KOPT-K1 (cell line): Measurements from ENCODE around the gene CERS6.
"Not testable (repeated sequence)": the region's sequence is repeated elsewhere in the genome, so short reads cannot be mapped to it uniquely, and the experiment has no call there.

Source experiments
- H3K27ac ChIP-seq: fragments of 200-600 bp; sonication (generic); 2 replicates; pipeline ENCODE4 v1.5.1; 2016; ENCODE audit warnings: antibody characterized with exemption, mild to moderate bottlenecking, low read depth, low read length; ENCODE audit not compliant: poor library complexity, severe bottlenecking
- H3K36me3 ChIP-seq: fragments of 200-600 bp; sonication (generic); 2 replicates; pipeline ENCODE4 v1.5.1; 2017; ENCODE audit warnings: antibody characterized with exemption, mild to moderate bottlenecking, low read length, moderate library complexity; ENCODE audit not compliant: insufficient read depth
- H3K9me3 ChIP-seq: fragments of 200-600 bp; sonication (generic); 2 replicates; pipeline ENCODE4 v1.5.1; 2017; ENCODE audit warnings: antibody characterized with exemption, low read length, mild to moderate bottlenecking; ENCODE audit not compliant: insufficient read depth, poor library complexity, severe bottlenecking

The CERS6 gene

DNA sequence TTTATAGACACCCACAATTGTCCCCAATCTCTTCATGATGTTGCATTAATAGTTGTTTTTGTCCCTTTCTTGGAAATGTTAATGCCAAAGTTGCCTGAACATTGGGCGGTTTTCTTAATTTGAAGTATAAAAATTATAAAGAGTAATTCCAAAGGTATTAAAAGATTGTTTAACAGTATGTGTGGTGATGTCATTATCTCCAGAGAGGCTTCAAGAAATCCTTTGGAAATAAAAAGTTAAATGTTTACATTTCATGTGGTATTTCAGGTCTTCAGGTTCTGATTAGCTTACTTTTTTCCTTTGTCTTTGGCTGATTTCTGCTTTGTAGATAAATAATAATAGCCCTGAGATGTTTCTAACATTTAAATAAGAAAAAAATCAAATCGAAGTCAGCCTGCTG lies 317.1 kb downstream of the CERS6 start:
- peaks cover 25% of the 10 kb centered on the region for H3K36me3 ChIP-seq
- H3K9me3 ChIP-seq, result no peaks in the 10 kb centered on the region
- no peak overlapping the region for H3K27ac ChIP-seq

DNA sequence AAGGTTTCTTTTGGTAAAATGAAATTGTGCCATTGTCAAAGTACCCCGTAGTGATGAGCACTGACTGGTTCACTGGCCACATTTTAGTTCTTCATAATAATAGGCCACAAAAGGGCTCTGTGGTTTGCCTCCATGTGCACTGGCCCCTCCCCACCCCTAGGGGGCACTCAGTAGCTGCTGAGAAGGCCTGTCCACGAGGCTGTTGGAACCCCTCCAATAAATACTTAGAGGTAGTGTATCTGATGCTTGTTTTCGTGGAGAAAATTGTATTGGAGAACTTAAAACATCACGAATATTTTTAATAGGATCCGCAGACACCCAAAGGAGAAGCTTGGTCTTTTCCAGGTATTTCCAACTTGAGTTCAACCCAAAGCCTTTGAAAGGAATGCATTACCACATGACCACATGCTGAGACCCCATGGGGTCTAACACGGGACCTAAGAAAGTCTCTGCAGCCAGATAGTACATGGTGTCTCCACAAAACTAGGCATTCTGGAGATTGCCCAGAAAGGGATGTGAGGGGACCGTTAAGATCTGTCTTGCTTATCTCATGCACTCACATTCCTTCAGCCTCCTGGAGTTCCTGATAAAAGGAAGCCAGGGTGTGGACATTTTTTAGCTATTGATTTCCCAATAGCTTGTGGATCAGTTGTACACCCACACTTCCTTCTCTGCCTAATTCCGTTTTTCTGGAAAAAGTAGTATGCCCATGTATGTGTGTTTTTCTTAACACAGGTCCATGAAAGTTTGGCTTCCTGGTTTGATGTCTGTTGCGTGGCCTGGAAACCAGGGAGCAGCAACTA lies 317.8 kb downstream of the CERS6 start:
- H3K9me3 ChIP-seq, result no peaks in the 10 kb centered on the region
- no peak overlapping the region for H3K27ac ChIP-seq
- H3K36me3 ChIP-seq, result peaks cover 19% of the 10 kb centered on the region

DNA sequence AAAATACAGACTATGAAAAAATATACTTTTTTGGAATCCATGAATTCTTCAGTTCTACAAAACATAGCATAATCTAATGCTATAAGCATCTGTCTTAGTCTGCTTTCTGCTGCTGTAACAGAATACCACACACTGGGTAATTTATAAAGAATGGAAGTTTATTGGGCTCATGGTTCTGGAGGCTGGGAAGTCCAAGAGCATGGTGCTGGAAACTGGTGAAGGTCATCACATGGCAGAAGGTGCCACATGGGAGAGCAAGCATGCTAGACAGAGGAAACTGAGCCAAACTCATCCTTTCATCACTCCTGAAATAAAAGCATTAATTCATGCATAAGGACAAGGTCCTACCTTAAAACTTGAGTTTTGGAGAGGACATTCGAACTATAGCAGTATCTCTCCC lies 319.8 kb downstream of the CERS6 start:
- Histone ChIP-seq H3K36me3 (peaks cover 5% of the 10 kb centered on the region; the same call in 1 of the 2 replicates), H3K27ac (no peak overlapping the region), H3K9me3 (no peaks in the 10 kb centered on the region)

DNA sequence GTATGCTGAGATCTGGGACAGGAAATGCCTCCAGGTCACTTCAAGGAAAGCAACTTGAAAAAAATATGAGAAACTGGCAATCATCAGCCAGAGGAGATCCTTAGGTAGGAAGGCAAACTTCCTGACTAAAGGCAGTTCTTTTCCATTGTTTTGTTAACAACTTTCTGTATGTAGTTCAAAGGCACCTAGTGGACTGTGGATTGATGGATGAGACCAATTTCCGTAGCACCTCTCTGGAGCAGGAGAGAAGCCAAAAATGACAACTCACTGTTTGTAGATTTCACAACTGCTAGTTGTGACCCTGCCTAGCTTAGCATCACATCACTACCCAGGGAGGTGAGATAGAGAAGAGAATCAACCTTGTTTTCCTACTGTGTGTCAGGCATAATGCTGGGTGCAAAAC lies 324.6 kb downstream of the CERS6 start:
- H3K9me3 ChIP-seq, result no peaks in the 10 kb centered on the region
- H3K27ac ChIP-seq, result no peak overlapping the region

DNA sequence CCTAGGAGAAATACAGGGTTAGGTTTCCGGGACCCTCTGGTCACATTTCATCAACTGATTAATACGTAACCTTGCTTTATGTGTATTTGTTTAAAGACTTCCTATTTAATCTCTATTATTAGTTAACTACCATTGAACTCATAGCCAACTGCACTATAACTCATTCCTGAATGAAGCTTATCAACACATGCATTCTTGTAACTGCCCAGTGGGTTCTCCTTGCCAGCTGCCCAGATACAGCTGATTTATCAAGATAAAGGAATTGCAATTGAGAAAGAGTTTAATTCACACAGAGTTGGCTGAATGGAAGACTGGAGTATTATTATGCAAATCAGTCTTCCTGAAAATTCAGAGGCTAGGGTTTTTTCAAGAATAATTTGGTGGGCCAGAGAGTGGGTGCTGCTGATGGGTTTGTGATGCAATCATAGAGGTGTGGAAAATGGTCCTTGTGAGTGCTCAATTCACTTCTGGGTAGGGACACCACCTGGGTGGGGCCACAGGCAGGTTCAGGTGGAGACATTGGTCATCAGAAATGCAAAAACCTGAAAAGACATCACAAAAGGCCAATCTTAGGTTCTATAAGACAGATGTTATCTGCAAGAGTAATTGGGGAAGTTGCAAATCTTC lies 325.2 kb downstream of the CERS6 start:
- H3K36me3 ChIP-seq, result no peaks in the 10 kb centered on the region
- no peaks in the 10 kb centered on the region for H3K9me3 ChIP-seq
- no peak overlapping the region for H3K27ac ChIP-seq

More for the DNA sequence above, 324.6 kb downstream of the CERS6 start:
- no peaks in the 10 kb centered on the region for H3K36me3 ChIP-seq

DNA sequence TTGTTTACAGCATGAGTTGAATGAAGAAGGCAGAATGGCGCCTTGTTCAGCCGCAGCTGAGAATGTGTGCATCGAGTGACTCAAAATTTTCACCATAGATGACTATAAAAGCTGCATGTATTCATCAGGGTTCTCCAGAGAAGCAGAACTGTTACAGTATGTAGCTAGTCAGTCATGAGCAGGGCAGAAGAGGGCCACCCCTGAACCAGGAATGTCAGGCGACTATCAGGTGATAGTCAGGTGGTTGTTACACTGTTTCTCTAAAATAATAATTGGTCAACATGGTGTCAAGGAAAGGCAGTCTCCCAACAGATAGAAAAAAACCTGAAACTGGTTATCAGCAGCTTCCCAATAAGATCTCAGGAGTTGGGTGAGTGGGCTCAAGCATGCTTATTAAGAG lies 326.2 kb downstream of the CERS6 start:
- H3K36me3 ChIP-seq, result no peaks in the 10 kb centered on the region
- H3K27ac ChIP-seq, result no peak overlapping the region
- no peaks in the 10 kb centered on the region for H3K9me3 ChIP-seq

DNA sequence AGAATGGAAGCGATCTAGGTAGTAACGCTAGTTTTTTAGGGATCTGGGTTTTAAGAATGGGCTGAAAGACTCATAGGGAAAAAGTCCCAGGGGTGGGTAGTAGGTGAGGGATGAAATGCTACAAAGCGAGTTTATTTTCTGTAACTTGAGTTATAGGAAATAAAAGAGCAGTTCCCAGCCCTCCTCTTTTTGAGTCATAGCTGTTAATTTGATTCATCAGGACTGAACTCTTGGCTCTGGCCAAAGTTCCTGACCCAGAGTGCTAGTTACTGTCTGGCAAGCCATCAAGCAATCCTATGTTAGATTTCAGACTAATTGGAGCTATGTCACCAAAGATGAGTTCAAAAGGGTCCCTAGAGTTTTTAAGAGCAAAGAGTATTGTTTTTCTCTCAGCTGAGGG lies 328.9 kb downstream of the CERS6 start:
- Histone ChIP-seq H3K36me3 (no peaks in the 10 kb centered on the region), H3K27ac (no peak overlapping the region), H3K9me3 (no peaks in the 10 kb centered on the region)

DNA sequence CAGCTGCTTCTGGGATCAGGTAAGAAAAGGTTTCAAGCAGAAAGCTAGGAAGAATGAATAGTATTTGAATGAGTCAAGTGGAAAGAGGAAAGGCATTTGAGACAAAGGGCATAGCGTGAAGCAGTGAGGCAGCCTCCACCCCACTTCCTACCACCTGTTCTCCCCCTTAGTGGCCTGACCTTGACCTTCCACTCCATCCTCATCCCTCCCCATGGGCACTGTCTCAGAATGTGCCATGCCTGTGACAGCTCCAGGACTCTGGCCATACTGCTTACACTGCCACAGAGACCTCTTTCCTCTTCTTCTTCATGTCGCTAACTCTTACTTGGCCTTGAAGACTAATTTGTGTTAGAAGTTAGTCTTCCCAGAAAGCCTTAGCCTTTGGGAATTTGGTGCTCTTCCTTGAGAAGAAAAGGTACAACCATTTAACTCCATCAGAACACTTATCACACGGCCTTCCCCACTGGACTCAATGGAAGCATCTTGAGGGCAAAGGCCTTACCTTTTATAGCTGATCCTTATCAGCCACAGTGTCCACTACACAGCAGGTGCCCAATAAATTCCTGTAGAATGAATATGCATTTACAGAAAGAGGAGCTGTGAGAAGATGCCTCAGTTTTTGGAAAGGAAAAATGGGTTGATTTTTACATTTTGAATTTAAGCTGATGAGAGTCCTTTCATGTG lies 331.2 kb downstream of the CERS6 start:
- Histone ChIP-seq H3K9me3 (no peaks in the 10 kb centered on the region), H3K27ac (no peak overlapping the region), H3K36me3 (no peaks in the 10 kb centered on the region)

DNA sequence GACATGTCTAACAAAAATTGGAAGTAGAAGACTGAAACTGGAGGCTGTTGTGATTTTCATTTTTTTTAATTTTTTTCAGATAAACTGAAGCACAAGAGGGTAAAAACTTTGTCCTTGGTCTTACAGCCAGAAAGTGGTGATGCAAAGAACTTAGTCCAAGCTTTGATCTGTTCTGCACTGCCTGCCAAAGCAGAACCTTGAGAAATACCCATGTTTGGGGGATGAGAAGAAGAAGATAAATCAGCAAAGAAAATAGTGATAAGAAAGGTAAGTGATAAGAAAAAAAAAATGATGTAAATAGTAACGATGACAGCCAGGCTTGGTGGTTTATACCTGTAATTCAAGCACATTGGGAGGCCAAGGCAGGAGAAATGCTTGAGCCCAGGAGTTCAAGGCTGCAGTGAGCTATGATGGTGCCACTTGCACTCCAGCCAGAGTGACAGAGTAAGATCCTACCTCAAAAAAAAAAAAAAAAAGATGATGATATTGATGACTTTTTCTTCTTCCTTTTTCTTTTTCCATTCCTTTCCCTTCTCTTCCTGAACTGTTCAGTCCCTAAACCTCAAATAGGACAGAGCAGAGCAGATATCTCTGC lies 331.8 kb downstream of the CERS6 start:
- H3K9me3 ChIP-seq, result no peaks in the 10 kb centered on the region
- no peak overlapping the region for H3K27ac ChIP-seq
- no peaks in the 10 kb centered on the region for H3K36me3 ChIP-seq

DNA sequence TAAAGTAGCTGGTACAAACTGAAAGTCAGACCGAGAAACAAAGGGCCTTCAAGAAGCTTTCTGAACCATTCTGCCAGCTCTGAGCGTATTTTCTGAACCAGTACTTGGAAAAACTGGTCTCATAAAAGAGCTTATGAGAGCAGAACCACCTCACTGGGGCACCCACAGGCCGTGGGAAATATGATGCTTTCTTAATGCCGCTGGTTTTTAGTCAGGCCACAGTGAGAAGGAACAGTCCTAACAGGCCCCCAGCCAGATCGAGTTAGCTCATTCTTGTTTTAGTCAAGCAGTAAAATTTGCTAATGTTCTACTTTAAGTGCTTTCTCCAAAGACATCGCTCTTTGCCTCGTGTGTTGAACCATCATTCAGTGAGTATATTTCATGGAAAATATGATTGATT lies 333.7 kb downstream of the CERS6 start:
- Histone ChIP-seq H3K9me3 (no peaks in the 10 kb centered on the region), H3K27ac (no peak overlapping the region), H3K36me3 (no peaks in the 10 kb centered on the region)

DNA sequence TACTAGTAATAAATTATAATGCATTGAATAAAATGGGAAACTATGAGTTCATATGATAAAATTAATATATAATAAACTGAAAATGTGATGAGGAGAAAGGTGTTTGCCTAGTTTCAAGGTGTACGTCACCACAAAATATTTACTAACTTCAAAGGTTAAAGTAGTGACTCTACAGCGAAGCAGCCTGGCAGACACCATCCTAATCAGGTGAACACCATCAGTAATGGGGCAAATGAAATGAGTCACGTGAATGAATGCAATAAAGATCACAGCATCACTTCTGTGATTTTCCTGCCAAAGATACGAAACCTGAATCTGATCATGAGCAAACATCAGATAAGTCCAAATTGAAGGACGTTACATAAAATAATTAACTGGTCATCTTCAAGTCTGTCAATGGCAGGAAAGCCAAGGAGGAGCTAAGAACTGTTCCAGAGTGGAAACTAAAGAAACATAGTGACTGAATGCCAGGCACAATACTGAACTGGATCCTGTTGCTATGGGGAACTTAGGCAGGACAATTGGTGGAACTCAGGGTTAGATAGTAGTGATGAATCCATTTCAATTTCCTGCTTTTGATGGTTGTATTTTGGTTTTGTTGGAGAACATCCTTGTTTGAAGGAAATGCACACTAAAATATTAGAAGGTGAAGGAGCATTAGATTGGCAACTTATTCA lies 334.3 kb downstream of the CERS6 start:
- H3K36me3 ChIP-seq, result no peaks in the 10 kb centered on the region
- no peak overlapping the region for H3K27ac ChIP-seq
- H3K9me3 ChIP-seq, result no peaks in the 10 kb centered on the region

DNA sequence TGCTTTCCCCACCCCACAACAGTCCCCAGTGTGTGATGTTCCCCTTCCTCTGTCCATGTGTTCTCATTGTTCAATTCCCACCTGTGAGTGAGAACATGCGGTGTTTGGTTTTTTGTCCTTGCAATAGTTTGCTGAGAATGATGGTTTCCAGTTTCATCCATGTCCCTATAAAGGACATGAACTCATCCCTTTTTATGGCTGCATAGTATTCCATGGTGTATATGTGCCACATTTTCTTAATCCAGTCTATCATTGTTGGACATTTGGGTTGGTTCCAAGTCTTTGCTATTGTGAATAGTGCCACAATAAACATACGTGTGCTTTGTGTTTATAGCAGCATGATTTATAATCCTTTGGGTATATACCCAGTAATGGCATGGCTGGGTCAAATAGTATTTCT lies 335.1 kb downstream of the CERS6 start:
- H3K27ac ChIP-seq, H3K9me3 ChIP-seq, H3K36me3 ChIP-seq: not testable (repeated sequence)

DNA sequence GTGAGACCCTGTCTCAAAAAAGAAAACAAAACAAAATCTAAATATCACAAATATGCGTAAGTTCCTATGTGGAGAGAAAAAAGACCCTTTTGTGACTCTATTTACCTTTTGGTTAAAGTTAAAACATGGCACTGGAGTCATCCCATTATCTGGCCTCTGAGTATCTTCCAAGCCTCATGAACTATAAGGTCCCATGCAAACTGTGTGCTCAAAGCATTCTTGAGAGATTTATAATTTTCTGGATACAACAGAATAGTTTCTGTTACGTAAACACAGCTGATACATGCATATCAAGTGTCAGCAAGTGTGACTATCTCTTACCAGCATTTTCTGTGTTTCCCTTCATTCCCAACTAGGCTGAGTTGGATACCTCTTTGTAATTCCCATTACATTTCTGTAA lies 337.5 kb downstream of the CERS6 start:
- H3K9me3 ChIP-seq, result no peaks in the 10 kb centered on the region
- no peaks in the 10 kb centered on the region for H3K36me3 ChIP-seq
- no peak overlapping the region for H3K27ac ChIP-seq

DNA sequence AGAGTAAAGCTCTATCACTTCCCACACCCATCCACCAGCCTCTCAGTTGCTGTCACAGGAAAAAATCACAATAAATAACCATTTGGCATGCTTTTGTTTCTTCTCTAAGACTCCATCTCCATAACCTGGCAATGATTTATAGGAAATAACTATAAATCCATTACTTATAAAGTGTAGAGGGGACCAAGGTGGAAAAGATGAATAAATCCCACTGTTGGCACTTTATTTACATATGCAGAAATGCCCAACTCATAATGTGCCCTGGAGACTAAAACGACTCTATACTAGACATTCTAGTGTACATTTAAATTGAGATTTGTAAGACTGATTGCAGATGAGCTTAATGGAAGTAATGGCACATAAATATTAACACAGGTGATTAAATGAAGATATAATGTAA lies 338.9 kb downstream of the CERS6 start:
- H3K27ac ChIP-seq, result no peak overlapping the region
- no peaks in the 10 kb centered on the region for H3K36me3 ChIP-seq
- H3K9me3 ChIP-seq, result no peaks in the 10 kb centered on the region

DNA sequence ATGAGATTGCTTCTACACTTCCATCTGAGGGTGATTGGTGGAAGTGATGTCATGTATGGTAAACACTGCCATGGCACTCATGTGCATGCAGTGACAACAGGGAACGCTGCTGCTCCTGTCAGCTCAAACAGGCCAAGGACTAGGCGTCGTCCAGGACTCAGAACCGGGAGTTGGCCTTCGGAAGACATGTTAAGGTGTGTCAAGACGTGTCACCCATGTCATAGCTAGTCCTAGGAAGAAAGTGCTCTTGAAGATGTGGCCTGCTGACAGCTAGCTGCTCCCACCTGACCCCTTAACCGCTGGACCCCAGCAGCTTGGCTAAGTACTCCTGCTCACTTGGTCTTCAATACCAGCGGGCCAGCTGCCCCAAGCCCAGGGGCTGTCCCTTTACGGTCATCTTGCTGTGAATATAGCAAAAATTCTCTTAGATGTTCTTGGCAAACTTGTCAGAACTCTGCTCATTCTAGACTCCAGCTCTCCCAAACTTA lies 340.1 kb downstream of the CERS6 start:
- Histone ChIP-seq H3K27ac (no peak overlapping the region), H3K9me3 (no peaks in the 10 kb centered on the region), H3K36me3 (no peaks in the 10 kb centered on the region)
